ENCODE results near the gene LRCH1.

LRCH1 gene

DNA sequence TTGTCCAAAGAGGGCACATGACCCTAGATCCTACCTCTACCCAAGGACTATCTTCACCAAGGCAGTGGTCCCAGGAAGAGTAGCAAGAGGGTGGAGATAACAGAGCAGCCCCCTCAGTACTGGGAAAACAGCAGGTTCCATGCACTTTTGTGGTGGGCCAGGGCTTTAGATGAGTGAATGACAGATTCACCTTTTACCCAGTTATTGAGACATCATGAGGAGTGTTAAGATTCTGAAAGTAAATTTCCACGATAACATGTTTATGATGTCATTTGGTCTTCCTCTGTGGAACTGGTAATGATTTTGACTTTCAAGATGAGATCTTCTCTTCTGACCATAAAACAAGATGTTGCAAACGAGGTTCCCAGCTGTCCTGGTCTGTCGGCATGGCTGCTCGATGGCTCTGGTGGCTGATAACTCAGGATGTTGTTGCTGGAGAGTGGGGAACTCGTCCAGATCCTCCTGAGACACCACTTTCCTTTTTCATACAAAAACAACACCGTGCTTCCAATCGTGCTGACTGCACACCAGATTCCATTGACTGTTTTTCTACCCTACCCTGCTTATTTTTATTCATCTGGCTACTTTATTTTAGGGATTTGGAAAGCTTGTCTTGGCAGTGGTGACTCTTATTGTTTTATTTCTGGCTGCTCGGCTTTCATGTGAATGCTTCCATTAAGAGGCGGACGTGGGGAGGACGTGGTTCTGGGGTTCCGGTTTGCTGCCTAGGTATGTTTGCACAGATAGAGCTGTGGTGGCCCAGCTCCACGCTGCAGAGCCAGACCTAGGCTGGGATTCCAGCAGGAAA, 88.5 kb downstream of the LRCH1 start:
- FAIRE-seq, result no peak

DNA sequence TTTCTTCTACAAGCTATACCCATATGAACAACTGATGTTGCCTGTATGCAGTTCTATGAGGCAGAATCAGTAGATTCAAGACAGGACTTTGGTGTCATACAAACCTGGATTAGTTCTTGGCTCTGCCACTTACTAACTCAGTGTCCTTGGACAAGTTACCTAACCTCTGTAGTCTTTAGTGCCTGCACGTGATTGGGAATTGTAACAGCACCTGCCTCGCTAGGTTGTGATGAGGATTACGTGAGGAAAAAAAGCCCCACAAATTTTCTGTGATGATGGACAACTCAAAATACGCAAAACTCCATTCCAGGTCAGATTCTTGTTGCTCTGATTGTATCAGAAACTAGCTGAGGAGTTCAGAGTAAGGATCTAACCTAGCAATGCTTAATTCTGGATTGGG, 89.3 kb downstream of the LRCH1 start:
- FAIRE-seq, result no peak

DNA sequence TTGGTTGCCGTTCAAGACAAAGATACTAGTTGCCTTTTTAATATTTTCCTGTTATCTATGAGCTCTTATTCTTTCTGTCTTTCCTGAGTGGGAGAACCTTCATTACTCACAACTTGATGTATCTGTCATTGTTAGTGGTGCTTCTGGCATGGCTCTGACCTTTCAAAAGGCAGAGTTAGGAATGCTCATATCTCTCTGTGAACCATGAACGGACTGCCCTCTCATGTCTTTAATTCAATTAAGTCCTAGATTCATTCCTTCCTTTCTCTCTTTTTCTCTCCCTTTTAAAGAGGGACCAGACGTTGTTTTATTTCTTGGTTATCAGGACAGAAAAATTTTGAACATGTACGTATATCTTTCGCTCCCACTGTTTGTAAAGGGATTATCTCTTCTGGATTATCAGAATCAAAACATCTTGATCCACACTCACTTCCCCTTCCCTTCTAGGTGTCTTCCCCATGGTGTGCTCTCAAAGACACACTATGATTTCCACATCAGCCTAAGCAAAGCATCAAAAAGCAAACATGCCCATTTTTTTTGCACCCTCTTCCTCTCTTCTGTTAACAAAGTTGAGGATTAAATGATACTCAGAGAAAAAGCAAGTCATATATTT, 90.3 kb downstream of the LRCH1 start:
- FAIRE-seq, result no peak

GRCh38 chr13:46644816-46645215, 91.8 kb downstream of the LRCH1 start:
- FAIRE-seq, result no peak

- FAIRE-seq, result no peak
Observed at GRCh38 chr13:46647512-46648065, 94.6 kb downstream of the LRCH1 start.

DNA sequence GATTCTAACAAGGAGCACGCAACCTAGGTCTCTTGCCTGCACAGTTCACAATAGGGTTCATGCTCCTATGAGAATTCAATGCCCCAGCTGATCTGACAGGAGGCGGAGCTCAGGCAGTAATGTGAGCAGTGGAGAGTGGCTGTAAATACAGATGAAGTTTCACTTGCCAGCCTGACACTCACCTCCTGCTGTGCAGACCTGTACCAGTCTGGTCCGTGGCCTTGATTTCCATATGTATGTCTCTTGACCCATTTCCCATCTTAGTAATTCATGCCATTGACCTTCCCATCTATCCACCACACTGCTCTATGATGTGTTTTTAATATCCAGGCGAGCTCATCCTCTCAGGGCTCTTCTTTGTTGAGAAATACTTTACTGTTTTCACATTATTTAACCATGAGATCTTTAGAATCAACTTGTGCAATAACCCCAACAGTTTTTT, 95.2 kb downstream of the LRCH1 start:
- FAIRE-seq, result no peak

- FAIRE-seq, result no peak
Observed at GRCh38 chr13:46649816-46650215, 96.8 kb downstream of the LRCH1 start.

DNA sequence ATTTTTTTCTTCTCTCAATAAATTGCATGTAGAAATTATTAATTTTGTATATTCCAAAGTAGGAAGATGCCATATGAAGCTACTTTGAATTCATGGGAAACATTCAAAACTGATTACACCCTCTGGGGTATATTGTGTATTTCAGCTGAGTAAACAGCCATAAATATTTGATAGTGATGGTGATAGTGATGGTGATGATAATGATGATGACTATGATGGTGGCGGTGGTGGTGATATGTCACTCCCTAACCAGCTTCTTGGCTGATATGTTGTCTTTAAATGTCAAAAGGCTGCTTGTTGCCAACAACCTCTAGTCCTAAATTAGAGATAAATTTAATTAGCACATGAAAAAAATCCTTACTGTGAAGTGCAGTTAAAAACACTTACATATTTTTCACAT, 102.0 kb downstream of the LRCH1 start:
- FAIRE-seq, result no peak

GRCh38 chr13:46655377-46656180, 102.6 kb downstream of the LRCH1 start:
- FAIRE-seq, result no peak

- no peak for FAIRE-seq
Observed at GRCh38 chr13:46656786-46657185, 103.8 kb downstream of the LRCH1 start.

DNA sequence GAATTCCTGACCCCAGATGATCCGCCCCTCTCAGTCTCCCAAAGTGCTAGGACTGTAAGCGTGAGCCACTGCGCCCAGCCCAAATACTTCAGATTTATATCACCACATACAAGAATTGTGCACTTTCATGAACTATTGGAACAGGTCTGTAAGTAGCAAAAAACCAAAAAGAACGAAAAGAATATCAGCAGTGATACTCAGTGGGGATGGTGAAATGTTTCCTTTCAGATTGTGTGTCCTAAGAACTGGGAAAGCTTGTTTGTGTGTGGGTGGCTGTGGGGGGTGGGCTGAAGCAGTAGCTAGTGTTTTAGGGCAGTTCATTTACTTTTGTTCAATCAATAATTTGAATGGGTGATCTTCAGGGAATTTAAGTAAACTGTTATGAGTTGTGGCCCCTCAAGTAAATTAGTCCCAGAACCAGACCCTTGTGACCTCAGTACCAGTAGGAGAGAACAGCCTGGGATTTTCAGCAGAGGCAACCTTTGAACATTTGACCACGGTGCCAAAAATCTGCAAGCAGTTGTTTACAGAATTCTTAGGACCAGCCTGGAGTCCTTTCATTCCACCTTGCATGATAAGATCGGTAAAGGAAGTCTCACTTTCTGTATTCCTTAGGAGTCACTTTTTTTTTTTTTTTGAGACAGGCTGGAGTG, 106.6 kb downstream of the LRCH1 start:
- no peak for FAIRE-seq

DNA sequence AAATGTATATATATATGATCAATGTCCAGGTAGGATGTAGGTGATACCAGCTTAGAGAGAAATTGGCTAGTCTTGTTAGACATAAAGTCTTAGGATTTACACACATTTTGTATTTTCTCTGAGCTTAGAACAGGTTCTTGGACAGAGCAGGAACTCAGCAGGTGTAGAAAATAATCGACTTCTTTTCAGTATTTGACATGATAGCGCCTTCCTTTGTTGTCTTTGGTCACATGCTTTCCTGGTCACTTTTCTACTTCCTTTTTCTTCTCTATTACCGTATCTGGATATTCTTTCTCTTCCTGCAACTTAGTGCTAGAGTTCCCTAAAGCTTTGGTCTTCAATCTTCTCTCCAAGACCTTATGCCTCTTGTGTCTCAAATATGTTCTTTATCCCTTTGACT, 107.4 kb downstream of the LRCH1 start:
- FAIRE-seq, result no peak

GRCh38 chr13:46660857-46661256, 107.9 kb downstream of the LRCH1 start:
- no peak for FAIRE-seq

GRCh38 chr13:46662690-46663089, 109.7 kb downstream of the LRCH1 start:
- no peak for FAIRE-seq

DNA sequence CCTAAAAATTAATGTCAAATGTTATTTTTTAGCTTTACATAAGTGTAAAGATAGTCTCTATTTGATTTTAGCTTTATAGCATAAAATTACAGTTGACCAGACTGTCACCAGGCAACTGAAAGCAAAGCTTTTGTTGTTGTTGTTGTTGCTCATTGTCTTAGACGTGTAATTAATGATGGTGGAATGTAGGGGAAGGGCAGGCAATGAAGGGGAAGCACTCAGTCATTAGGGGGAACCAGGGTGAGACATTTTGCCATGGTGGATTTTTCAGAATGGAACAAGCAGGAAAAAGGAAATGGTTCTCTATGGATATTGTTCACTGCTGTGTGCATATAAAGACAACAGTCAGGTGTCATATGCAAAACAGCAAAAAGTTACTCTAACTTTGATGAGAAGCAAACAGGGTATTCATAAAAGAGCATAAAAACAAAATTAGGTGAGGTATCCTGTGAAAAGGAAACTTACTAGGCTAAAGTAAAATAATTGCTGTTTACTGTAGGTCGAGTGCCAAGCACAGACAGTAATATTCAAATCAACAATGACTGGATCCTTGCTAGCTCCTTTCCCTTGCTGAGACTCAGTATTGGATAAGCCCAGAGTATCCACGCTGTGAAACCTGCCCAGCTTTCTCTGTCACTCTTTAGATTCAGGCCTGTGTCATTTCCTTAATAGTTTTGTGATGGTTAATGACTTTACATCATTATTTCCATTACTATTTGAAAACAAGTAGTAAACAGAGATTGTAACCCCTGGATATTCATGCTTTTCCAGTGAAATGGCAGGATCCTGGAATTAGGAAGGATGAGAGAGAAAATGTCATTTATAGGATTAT, 110.5 kb downstream of the LRCH1 start:
- FAIRE-seq, result no peak

DNA sequence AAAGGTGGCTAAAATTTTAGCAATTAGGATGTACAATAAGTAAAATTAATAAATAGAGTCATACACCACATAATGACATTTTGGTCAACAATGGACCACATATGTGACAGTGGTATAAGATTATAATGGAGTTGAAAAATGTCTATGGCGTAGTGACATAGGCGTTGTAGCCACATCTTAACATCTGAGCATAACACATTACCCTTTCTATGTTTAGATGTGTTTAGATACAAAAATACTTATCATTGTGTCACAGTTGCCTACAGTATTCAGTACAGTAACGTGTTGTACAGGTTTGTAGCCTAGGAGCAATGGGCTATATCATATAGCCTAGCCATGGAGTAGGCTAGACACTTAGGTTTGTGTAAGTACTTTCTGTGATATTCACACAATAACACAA, 111.2 kb downstream of the LRCH1 start:
- FAIRE-seq, result no peak

DNA sequence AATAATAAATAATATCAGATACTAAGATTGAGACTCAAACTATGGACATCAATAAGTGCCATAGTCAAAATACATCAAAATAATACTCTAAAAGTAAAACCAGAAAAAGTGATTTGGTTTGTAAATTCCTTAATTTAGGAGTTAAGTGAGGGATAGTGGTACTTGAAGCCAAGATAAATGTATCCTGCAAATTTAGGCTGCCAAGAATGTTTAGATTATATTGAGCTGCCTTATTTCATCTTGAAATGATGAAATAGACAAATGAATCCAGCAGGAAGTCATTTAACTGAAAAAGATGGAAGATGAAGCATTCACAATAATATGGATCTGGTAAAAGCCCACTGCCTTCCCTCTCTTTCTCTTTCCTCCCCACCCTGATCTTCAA, 112.3 kb downstream of the LRCH1 start:
- no peak for FAIRE-seq

DNA sequence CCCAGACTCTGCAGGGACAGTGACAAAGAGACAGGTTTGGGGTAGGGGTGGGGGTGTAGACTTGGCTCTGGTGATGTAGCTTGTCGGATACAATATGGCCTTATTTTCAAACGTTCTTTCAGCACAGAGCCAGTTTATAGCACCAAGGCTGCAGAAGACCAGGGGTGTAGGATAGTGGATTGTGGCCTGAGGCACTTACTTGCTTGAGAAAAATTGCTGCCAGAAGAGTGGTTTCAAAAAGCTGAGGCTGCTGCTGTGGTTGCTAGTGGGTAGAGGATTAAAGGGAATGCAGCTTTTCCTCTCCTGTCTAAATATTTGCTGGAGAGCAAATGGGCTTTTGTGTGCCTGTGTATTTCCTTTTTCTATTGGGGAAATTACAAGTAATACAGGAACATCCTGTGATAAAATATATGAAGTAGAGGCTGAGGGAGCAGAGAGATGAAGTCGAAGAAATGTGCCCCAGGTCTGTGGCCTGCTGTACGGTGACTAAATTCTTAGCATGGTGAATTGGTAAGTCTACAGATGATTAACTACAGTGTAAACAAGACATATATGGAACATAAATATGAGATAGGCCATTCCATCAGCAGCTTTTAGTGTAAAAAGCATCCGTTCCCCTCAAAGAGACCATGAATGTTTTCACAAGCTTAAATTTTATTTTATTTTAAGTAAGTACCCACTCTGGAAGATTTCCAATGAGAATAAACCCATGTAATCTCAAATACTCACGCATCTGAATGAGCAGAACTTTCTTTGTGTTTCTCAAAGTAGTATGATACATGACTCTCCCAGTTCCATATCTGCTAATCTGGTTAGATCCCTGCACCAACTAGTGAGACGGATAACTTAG, 112.9 kb downstream of the LRCH1 start:
- FAIRE-seq, result no peak

- no peak for FAIRE-seq
Observed at GRCh38 chr13:46666727-46667456, 113.9 kb downstream of the LRCH1 start.

GRCh38 chr13:46667687-46668281, 114.8 kb downstream of the LRCH1 start:
- no peak for FAIRE-seq
